HL-60 (cell line): ENCODE results near the gene LRBA.

Experiments used
- POLR2AphosphoS5 ChIP-seq: IDR thresholded peaks from 2 replicates; pipeline ENCODE4 v1.6.1; 2012; ENCODE audit warnings: low read depth
- TF ChIP-seq, protein P1 (sequence below): IDR thresholded peaks from one replicate; pipeline ENCODE4 v1.5.1; 2011; ENCODE audit warnings: low read length, control low read depth, inconsistent platforms; ENCODE audit not compliant: insufficient read depth

DNA sequence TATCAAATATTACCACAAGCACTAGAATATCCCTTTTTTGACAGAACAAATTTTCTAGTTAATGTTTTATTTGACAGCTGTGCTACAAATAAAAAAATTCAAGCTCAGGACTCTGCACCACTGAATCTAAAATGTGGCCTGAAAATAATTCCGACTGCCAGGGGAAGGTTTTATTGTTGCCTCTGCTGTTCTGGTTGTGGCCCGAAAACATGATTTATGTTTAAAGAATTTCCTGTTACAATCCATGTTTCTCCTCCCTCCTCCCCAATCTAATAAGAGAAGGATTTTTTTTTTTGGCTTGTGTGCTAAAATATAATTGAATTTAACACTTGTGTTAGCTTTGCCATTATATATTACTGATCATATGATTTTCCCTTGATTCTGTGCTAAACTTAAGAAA is 709.1 kb downstream of the LRBA start:
- TF ChIP-seq, protein P1, sequence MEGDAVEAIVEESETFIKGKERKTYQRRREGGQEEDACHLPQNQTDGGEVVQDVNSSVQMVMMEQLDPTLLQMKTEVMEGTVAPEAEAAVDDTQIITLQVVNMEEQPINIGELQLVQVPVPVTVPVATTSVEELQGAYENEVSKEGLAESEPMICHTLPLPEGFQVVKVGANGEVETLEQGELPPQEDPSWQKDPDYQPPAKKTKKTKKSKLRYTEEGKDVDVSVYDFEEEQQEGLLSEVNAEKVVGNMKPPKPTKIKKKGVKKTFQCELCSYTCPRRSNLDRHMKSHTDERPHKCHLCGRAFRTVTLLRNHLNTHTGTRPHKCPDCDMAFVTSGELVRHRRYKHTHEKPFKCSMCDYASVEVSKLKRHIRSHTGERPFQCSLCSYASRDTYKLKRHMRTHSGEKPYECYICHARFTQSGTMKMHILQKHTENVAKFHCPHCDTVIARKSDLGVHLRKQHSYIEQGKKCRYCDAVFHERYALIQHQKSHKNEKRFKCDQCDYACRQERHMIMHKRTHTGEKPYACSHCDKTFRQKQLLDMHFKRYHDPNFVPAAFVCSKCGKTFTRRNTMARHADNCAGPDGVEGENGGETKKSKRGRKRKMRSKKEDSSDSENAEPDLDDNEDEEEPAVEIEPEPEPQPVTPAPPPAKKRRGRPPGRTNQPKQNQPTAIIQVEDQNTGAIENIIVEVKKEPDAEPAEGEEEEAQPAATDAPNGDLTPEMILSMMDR: no peak
- no peak for TF ChIP-seq POLR2AphosphoS5
